ENCODE data around the gene C17orf113. TPM values are rescaled to one million over a fixed set of nuclear protein-coding genes. Genes with fewer than 3 reads are reported as not detected.

C17orf113 gene
- total and polyA plus RNA-seq, 9 donors: 0.93 to 1.8 (median 1.4) TPM

DNA sequence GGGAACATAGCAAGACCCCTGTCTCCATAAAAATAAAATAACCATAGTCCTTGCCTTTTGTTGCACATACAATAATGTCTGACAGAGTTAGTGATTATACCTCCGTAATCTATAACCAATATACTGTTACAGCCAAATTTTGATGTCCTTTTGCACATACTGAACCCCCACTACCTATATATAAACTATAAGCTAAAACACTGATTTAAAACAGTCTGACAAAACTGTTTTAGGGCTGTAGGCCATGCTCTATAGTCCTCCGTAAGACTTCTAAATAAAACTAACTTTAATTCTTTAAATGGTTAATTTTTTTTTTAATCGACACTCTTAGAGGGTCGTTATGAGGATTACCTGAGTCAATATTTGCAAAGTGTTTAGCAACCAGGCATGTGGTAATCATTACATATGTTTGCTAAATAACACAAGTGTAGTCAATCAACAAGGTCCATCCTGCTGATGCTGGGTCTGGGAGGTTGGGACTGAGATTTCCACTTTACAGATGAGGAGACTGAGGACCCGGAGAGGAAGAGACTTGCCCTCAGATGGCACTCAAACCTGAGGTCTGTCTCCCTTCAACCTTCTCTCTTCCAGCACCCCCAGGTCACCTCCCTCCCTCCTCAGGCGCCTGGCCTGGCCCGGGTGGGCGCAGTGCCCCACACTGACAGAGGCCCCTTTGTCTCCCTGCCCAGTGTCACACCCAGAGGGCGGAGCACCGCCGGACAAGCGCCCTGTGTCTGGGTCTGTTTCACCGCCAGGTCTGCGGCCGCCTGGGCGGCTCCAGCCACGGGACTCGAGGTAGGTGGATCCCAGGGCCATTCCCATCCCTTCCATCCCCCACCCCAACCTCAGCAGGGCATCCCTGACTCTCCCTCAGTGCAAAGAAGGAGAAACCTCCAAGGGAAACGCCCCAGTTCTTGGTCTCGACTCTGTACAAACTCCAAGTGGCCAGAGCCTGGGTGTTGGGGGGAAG, 37.6 kb upstream of the C17orf113 start:
- no peak for DNase-seq
- Histone ChIP-seq H3K4me3 (ENCODE audit: low read length) (no peak overlapping the region), H3K27ac (ENCODE audit: low read length) (no peak overlapping the region), H3K9me3 (replicated peaks; ENCODE audit: control insufficient read depth, low read depth, low read length) (no peaks in the 10 kb centered on the region), H3K4me1 (ENCODE audit: control insufficient read depth, insufficient read depth, low read length) (peaks cover 10% of the 10 kb centered on the region), H3K36me3 (ENCODE audit: control insufficient read depth, insufficient read depth, low read length) (no peaks in the 10 kb centered on the region), H3K27me3 (ENCODE audit: control insufficient read depth, insufficient read depth, low read length) (peaks cover 7% of the 10 kb centered on the region)
- 58% methylated on average over 8 of the region's 20 CpGs for WGBS (ENCODE audit: insufficient coverage)

DNA sequence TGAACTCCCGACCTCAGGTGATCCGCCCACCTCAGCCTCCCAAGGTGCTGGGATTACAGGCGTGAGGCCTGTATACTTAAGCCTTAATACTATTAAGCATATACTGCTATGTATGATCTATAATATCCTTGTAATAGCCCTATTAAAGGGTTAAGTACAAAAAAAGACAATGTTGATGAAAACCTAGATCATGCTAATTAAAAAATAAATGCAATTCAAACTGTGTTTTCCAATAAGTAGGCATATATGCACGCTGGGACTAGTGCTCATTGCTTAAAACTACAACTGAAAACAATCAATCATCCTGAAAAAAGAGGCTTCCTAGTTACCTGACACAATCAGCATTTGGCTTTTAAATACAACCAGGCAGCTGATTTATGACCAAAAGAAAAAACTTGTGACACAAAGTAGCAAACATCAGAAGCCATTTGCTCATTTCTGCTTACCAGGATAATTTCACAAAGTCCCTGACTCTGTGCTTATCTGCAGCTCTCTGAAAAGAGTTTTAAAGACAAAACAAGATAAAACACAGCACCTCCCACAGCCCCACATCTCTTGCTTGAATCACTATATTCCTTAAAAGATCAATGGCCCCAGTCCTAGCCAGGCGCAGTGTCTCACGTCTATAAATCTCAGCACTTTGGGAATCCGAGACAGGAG, 36.8 kb upstream of the C17orf113 start:
- Histone ChIP-seq H3K36me3 (ENCODE audit: control insufficient read depth, insufficient read depth, low read length) (no peaks in the 10 kb centered on the region), H3K4me3 (ENCODE audit: low read length) (no peak overlapping the region), H3K27ac (ENCODE audit: low read length) (no peak overlapping the region), H3K27me3 (ENCODE audit: control insufficient read depth, insufficient read depth, low read length) (peaks cover 7% of the 10 kb centered on the region), H3K9me3 (replicated peaks; ENCODE audit: control insufficient read depth, low read depth, low read length) (no peaks in the 10 kb centered on the region), H3K4me1 (ENCODE audit: control insufficient read depth, insufficient read depth, low read length) (peaks cover 4% of the 10 kb centered on the region)
- DNase-seq: no peak
- 27% methylated on average over 3 of the region's 7 CpGs for WGBS (ENCODE audit: insufficient coverage)

GRCh38 chr17:42081516-42082129, 31.2 kb upstream of the C17orf113 start:
- no peaks in the 10 kb centered on the region for H3K36me3 ChIP-seq (ENCODE audit: control insufficient read depth, insufficient read depth, low read length)
- H3K4me1 ChIP-seq (ENCODE audit: control insufficient read depth, insufficient read depth, low read length): peaks cover 17% of the 10 kb centered on the region
- DNase-seq: no peak
- WGBS (ENCODE audit: insufficient coverage): 69% methylated on average over 8 of the region's 9 CpGs
- no peak overlapping the region for H3K27ac ChIP-seq (ENCODE audit: low read length)
- H3K9me3 ChIP-seq (replicated peaks; ENCODE audit: control insufficient read depth, low read depth, low read length): no peaks in the 10 kb centered on the region
- H3K4me3 ChIP-seq (ENCODE audit: low read length): no peak overlapping the region
- peaks cover 2% of the 10 kb centered on the region for H3K27me3 ChIP-seq (ENCODE audit: control insufficient read depth, insufficient read depth, low read length)

GRCh38 chr17:42079541-42079940, 29.1 kb upstream of the C17orf113 start:
- Histone ChIP-seq H3K36me3 (ENCODE audit: control insufficient read depth, insufficient read depth, low read length) (no peaks in the 10 kb centered on the region), H3K4me3 (ENCODE audit: low read length) (no peak overlapping the region), H3K27ac (ENCODE audit: low read length) (no peak overlapping the region), H3K4me1 (ENCODE audit: control insufficient read depth, insufficient read depth, low read length) (peaks cover 17% of the 10 kb centered on the region), H3K27me3 (ENCODE audit: control insufficient read depth, insufficient read depth, low read length) (peaks cover 2% of the 10 kb centered on the region), H3K9me3 (replicated peaks; ENCODE audit: control insufficient read depth, low read depth, low read length) (no peaks in the 10 kb centered on the region)
- no CpG with 5 or more reads among the region's 2 CpGs for WGBS (ENCODE audit: insufficient coverage)
- no peak for DNase-seq

DNA sequence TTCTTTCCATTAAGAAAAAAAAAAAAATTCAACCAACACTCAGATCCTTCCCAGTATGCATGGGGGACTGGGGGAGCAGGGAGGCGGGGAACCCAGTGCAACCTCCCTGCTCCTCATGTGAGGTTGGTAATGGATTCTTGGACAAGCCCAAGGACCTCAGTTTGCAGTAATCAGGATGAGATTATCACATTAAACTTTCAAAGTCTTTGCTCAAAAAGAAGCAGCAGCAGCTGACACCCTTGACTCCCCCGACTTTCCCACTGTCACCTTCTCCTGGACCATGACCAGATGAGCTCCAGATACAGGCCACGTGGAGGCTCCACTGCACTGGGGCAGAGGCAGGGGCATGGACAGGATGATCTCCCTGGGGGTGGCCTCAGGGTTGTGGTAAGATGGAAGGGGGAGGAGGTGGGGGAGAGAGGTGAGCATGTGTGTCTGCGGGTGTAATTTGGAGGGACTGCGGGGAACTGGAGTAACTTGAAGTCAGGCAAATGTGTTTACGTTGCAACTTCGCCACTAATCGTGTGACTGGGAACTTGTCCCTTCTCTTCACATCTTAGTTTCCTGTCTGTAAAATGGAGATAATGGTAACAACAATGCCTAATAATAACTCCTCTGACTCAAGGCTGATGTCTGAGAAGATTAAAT, 28.1 kb upstream of the C17orf113 start:
- WGBS (ENCODE audit: insufficient coverage): 22% methylated on average over 3 of the region's 8 CpGs
- Histone ChIP-seq H3K27ac (ENCODE audit: low read length) (no peak overlapping the region), H3K4me3 (ENCODE audit: low read length) (no peak overlapping the region), H3K36me3 (ENCODE audit: control insufficient read depth, insufficient read depth, low read length) (no peaks in the 10 kb centered on the region), H3K27me3 (ENCODE audit: control insufficient read depth, insufficient read depth, low read length) (peaks cover 4% of the 10 kb centered on the region), H3K4me1 (ENCODE audit: control insufficient read depth, insufficient read depth, low read length) (peaks cover 17% of the 10 kb centered on the region), H3K9me3 (replicated peaks; ENCODE audit: control insufficient read depth, low read depth, low read length) (no peaks in the 10 kb centered on the region)
- no peak for DNase-seq

GRCh38 chr17:42077755-42078154, 27.4 kb upstream of the C17orf113 start:
- Histone ChIP-seq H3K27me3 (ENCODE audit: control insufficient read depth, insufficient read depth, low read length) (peaks cover 11% of the 10 kb centered on the region), H3K4me3 (ENCODE audit: low read length) (no peak overlapping the region), H3K36me3 (ENCODE audit: control insufficient read depth, insufficient read depth, low read length) (no peaks in the 10 kb centered on the region), H3K27ac (ENCODE audit: low read length) (peak overlapping the region; percentile 20), H3K9me3 (replicated peaks; ENCODE audit: control insufficient read depth, low read depth, low read length) (no peaks in the 10 kb centered on the region), H3K4me1 (ENCODE audit: control insufficient read depth, insufficient read depth, low read length) (peaks cover 18% of the 10 kb centered on the region)
- WGBS (ENCODE audit: insufficient coverage): 40% methylated on average over 4 of the region's 5 CpGs
- no peak for DNase-seq

GRCh38 chr17:42076797-42077559, 26.6 kb upstream of the C17orf113 start:
- no peak for DNase-seq
- H3K27me3 ChIP-seq (ENCODE audit: control insufficient read depth, insufficient read depth, low read length): peaks cover 17% of the 10 kb centered on the region
- no peaks in the 10 kb centered on the region for H3K9me3 ChIP-seq (replicated peaks; ENCODE audit: control insufficient read depth, low read depth, low read length)
- 100% methylated on average over 1 of the region's 4 CpGs for WGBS (ENCODE audit: insufficient coverage)
- H3K27ac ChIP-seq (ENCODE audit: low read length): peak overlapping the region; percentile 20
- H3K36me3 ChIP-seq (ENCODE audit: control insufficient read depth, insufficient read depth, low read length): no peaks in the 10 kb centered on the region
- peaks cover 23% of the 10 kb centered on the region for H3K4me1 ChIP-seq (ENCODE audit: control insufficient read depth, insufficient read depth, low read length)
- no peak overlapping the region for H3K4me3 ChIP-seq (ENCODE audit: low read length)

GRCh38 chr17:42075789-42076188, 25.4 kb upstream of the C17orf113 start:
- Histone ChIP-seq H3K27me3 (ENCODE audit: control insufficient read depth, insufficient read depth, low read length) (peaks cover 29% of the 10 kb centered on the region), H3K9me3 (replicated peaks; ENCODE audit: control insufficient read depth, low read depth, low read length) (no peaks in the 10 kb centered on the region), H3K27ac (ENCODE audit: low read length) (no peak overlapping the region), H3K36me3 (ENCODE audit: control insufficient read depth, insufficient read depth, low read length) (no peaks in the 10 kb centered on the region), H3K4me1 (ENCODE audit: control insufficient read depth, insufficient read depth, low read length) (peaks cover 32% of the 10 kb centered on the region), H3K4me3 (ENCODE audit: low read length) (no peak overlapping the region)
- 65% methylated on average over 6 of the region's 6 CpGs for WGBS (ENCODE audit: insufficient coverage)
- DNase-seq: no peak

DNA sequence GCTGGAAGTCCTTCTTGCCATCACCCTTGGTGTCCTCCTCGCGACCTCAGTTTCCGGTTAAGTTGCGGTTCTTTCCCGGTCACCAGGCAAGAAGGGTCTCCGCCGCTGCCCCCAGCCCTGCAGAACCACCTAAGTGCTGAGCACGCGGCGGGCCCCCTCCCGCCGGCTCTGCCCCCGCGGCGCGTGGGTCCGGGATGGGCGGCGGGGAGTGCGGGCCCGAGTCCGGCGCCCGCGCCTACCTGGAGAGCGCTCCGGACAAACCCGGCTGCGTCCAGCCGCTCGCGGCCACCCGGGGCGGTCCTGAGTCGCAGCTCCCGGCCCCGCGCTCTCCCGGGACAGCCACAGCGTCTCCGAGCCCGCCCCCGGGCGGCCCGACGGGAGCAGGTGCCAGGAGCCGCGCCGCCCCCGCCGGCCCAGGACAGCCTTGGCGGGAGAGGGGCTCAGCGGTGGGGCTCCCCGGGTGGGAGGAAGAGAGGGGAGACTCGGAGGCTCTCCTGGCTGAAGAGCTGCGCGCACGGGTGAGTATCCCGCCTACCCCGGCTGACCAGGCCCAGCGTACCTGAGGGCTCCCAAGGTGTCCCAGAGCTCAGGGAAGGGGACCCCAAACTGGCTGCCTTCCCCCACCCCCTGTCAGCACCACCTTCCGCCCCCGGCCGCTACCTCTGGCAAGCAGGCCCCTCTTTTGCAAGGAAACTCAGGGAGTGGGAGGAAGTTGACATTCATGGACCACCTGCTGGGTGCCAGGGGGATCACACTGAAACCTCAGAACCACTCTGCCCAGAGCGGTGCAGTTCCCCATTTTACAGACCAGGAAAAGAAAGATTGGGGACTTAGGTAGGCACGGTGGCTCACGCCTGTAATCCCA, 22.2 kb upstream of the C17orf113 start:
- DNase-seq: no peak
- no peaks in the 10 kb centered on the region for H3K36me3 ChIP-seq (ENCODE audit: control insufficient read depth, insufficient read depth, low read length)
- H3K27me3 ChIP-seq (ENCODE audit: control insufficient read depth, insufficient read depth, low read length): peaks cover 34% of the 10 kb centered on the region
- H3K27ac ChIP-seq (ENCODE audit: low read length): no peak overlapping the region
- 3% methylated on average over 57 of the region's 67 CpGs for WGBS (ENCODE audit: insufficient coverage)
- H3K4me3 ChIP-seq (ENCODE audit: low read length): peak overlapping the region; percentile 13
- H3K4me1 ChIP-seq (ENCODE audit: control insufficient read depth, insufficient read depth, low read length): peaks cover 27% of the 10 kb centered on the region
- H3K9me3 ChIP-seq (replicated peaks; ENCODE audit: control insufficient read depth, low read depth, low read length): no peaks in the 10 kb centered on the region

Data from muscle of leg (tissue), 11 donors.